GM21367 (cell line): ENCODE measurements around the gene PARL.

Experiments used
- ATAC-seq: cut with Tn5 transposase; IDR thresholded peaks from one replicate; pipeline ENCODE4 v1.9.1; 2021; ENCODE audit not compliant: unreplicated experiment

PARL gene

GRCh38 chr3:183818041-183818620, 66.5 kb downstream of the PARL start:
- ATAC-seq, result no peak

DNA sequence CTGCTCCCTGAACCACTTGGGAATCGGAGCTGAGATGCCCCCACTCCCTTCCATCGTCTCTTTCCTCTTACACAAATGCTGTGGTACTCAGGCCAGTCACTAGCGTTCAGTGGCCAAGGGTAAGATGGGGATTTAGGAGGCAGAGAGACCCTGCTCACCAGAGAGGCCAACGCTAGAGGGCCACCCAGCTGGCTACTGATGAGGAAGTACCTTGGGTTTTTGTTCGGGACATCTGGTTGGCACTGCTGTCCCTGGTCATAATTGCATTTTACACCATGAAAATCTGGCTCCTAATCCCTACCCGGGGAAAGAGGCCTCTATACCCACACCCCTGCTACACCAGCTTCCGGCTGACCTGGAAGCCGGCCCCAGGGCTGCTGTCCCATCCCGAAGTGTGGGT, 67.0 kb downstream of the PARL start:
- no peak for ATAC-seq

DNA sequence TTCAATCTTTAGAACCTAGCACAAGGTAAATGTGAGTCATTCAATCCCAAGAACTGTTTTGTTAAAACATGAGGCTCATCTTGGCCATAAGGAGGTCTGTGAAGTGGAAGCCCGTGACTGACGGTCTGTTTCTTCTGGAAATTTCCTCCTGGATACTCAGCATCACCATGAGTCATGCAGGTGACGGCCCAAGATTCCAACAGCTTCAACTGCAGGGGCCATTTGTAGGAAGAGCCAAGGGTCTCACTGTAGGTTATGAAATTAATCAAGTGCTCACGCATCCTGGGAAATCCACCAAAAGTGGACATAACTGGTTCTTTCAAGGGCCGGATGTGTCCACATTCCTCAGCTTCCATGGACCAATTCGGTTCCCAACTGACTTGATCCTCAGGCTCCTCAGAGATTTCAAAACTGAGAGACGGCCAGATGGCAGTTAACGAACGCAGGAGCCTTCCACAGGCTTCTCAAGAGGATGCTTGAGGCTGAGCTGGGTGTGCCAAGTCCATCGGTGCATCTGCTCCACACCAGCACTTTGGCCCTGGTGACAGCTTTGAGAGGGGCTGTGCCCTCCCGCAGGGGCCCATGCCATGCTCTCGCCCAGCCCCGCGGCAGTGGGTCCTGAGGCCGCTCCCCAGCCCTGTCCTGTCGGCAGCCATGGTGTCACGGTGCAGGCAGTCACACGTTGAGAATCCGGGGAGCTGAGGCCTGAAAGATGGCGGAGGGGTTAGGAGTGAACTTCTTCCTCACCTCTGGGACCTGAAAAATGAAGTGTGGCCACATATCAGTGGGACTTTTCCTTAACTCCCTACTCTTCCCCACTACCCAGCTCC, 67.8 kb downstream of the PARL start:
- no peak for ATAC-seq

- ATAC-seq, result no peak
Observed at GRCh38 chr3:183815951-183816475, 68.7 kb downstream of the PARL start.

- no peak for ATAC-seq
Observed at GRCh38 chr3:183815563-183815940, 69.1 kb downstream of the PARL start.

- no peak for ATAC-seq
Observed at GRCh38 chr3:183814240-183814639, 70.4 kb downstream of the PARL start.

DNA sequence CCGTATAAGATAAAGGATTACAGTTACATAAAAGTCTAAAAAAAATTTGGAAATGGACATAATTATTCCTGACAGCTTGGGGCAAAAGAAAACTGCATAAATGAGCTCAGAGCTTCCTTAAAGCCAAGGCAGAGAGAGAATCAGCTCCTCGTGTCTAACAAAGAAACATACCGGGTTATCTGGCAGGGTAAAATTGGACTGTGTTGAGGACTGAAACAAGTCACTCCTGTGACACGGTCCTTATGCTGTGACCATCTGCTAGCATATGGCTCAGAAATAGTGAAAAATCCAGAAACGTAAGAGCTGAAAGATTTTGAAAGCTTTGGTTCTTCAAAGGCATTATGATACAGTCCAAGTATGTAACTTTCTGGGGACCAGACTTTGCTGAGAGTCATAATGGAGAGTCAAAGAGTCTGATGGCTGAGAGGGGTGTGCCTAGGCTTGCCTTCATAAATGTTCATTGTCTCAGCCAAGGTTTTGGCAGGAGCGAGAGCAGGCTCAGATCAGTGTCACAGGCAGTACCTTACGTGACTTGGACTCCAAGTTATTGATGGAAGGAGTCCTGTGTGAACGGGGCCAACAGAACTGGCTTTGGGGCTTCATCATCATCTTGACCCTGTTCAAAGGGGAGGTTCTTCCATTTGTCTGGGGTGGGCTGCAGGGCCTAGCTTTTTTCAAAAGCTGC, 71.8 kb downstream of the PARL start:
- no peak for ATAC-seq

- ATAC-seq, result no peak
Observed at GRCh38 chr3:183811638-183812037, 73.0 kb downstream of the PARL start.

DNA sequence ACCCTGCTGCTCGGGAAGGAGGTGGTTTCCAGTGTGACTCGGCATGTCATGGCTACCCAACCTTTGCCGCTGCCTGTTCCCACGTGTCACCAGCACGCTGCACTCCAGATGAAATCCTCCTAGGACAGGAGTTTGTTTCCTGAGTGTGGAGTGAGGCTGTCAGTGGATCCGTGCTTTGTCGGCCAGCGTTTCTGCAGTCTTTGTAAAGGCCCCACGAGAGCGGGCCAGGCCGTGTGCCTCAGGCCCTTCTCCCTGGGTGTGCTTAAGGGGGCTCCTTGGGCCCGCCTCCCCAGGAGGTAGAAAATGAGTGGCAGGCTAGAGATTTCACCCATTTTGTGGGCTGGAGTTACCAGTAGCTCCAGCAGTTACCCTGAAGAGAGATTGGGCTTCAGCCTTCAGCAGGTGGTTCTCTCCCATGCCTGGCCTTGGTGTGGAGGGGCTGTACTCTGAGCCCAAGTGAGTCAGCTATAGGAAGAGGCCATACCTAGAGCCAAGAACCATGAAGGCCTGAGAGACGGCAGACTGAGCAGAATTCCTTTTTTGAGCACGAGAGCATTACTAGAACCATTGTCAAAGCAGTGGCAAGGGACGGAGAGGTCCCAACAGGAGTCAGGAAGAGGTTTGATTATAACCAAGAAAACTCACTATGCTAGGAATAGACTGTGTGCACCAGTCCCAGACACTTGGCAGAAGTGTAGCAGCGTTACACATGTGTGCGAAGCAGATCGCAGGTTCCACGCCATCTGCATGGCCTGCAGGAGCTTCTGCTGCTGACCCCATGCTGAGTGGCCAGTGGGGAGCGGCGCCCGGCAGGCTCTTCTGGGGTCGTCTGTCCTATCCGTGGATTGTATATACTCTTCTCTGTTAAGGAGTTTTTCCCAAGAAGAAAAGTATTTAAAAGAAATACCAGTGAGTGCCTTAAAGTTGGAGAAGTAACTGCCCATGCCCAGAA, 73.8 kb downstream of the PARL start:
- no peak for ATAC-seq

DNA sequence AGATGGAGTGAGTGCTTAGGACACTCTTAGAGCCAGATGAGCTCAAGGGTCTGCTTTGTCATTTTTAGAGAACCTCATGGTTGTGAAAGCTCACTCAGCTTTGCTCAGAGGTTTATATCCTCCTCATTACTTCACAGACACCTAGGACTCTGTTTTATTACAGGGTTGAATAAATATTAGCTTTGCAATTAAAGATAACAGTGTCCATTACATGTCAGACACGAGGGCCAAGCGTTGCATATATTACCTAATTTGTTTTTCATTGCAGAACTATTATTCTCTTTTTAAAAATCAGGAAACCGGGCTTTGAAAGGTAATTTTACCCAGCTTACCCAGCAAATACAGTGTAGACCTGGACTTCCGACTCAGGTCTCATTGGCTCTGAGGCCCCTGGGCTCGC, 75.4 kb downstream of the PARL start:
- ATAC-seq, result no peak

DNA sequence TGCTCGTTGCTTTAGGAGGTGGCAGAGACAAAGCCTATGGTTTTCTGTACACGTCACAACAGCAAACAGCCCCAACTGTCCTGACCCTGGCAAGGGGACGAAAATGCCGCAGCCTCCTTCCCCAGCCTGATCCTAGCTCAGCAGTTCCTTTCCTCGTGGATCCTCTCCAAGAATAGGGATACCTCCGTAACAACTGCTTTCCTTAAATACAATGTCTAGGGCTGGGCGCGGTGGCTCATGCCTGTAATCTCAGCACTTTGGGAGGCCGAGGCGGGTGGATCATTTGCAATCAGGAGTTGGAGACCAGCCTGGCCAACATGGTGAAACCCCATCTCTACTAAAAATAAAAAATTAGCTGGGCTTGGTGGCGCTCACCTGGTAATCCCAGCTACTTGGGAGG, 76.3 kb downstream of the PARL start:
- ATAC-seq, result no peak

DNA sequence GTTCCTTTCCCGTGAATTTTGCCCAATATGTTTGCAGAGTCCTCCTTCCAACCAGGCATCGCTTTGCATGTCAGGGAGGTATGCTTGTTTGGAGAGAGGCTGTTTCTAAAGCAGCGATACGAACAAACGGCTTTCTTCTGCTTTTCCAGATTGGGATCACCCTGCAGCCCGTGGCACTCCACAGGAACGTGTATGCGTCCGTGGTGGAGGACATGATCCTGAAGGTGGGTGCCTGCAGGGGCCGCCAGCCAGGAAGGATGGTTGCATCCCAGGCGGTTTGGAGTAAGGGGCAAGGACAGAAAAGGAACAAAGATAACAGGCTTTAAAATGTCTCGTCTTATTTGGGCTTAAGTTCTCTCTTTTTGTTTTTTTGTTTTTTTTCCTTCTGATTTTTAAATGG, 76.8 kb downstream of the PARL start:
- no peak for ATAC-seq

DNA sequence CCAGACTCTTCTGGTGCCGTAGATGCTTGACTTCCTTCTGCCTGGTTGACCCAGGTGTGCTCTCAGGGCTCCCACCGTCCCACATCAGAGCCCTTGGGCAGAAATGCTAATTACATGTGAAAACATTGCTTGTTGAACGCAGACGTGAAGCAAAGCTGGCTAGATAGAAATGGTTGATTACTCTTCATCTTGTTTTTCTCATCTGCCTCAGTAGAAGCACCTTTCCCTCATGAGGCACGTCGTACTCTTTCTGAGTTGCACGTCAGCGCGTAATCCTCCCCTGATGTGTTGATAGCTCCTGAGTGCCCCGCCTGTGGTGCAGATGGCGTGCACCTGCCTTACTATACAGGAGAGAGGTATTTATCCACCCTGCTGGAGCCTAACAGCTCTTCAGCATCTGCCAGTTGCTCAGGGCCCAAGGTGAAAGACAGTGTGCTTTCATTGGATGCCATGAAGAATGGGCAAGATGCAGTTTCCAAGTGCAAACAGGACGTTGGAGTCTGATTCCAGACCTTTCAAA, 77.4 kb downstream of the PARL start:
- no peak for ATAC-seq

GRCh38 chr3:183802989-183803388, 81.7 kb downstream of the PARL start:
- no peak for ATAC-seq

DNA sequence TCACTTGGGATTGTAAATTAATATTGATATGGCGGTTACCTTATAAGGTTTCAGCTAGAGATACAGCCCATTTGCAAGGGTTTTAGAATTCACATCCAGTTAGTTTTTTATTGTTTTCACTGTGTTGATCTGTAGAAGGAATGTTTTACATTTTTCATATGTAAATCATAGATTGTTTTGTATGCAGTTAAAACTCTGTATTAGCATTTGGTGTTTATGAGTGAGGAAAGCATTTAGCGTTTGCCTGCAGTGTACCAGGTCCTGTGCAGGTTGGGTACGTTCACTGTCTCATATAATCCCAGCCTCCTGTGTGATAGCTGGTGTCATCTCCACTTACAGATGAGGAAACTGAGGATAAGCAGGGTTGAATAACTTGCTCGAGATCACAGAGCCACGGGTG, 83.1 kb downstream of the PARL start:
- no peak for ATAC-seq

DNA sequence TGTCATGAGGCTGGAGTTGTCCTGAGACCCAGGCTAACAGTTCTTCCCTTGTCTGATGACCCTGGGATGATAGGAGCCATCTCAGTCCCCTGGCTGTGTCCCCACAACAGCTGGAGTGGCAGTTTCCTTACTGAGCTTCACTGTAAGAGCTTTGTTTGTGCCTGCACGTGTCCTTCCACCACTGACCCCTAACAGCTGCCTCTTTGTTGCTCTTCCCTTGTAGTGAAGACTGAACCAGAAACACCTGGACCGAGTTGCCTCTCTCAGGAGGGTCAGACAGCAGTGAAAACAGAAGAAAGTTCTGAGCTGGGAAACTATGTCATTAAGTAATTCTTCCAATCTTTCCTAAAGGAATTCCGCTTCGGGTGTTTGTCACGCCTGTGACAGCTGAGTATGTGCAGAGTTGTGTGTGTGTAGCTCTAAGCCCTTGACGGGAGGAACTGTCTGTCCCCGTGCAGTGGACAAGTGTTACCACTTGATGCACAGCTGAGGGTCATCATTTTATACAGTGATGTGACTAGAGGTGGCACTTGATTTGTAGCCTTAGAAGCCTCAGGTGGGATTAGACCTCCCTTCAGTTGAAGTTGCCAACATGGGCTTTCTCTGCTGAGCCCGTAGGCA, 84.3 kb downstream of the PARL start:
- no peak for ATAC-seq

DNA sequence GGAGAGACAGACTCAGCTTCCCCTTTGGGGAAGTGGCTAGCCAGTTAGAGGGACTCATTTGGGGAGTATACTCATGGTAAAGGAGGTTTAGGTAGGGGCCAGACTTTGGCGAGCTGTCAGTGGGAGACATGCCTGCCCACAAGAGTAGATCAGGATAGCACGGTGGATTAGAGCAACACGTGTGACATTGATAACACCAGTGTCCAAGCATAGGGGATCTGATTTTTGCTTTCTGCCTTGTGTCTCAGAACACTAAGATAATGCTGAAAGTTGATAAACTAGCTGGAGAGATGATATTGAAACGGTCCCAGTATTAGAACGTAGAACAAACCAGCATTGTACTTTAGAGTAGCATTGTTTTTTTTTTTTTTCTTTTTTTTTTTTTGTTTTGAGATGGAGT, 85.2 kb downstream of the PARL start:
- no peak for ATAC-seq

- ATAC-seq, result no peak
Observed at GRCh38 chr3:183797996-183798395, 86.7 kb downstream of the PARL start.

DNA sequence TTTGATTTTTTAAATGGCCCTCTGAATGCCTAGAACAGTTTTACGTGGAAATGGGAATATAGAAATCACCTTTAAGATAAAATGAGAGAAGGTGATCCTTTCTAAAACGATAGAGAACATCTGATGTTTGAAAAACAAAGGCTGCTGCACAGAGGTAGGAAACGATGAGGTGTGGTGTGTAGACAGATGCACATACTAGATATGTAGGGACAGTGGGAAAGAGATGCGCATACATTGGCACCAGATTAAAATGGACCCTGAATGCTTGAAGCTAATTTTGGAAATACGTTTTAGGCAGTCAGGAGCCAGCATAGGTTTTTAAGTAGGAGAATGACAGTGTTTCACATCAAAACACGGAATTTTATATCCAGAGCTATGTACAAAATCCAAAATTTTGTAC, 88.3 kb downstream of the PARL start:
- ATAC-seq, result no peak

DNA sequence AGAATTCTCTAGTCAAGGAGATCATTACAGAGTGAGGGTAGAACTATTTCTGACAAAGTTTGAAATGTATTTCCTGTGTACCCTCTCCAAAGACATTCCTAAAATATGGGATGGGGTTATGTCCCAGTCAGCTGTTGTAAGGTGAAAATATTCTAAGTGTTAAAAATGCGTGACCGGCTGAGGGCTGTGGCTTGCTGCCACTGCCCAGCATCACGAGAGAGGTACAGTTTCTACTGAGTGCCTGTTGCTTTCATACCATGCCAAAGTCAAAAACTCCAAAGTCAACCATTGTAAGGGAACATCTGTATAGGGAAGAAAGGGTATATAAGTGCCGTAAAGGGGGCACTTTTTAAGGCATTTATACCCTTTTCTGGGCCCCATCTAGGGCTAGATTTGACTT, 90.2 kb downstream of the PARL start:
- ATAC-seq, result no peak
